Vagina (tissue), 2 donors: Measurements from ENCODE around the gene ELMOD1.

ENCODE experiments used
- POLR2A ChIP-seq, 2 donors: fragments of 450-650 bp; IDR thresholded peaks; one replicate each; pipeline ENCODE4 v1.6.1; 2017; ENCODE audit warnings: antibody characterized with exemption in 2 of 2, mild to moderate bottlenecking in 2 of 2, moderate library complexity in 2 of 2
- POLR2AphosphoS5 ChIP-seq, 2 donors: sonication (generic); formaldehyde crosslinking; IDR thresholded peaks; one replicate each; pipeline ENCODE4 v1.9.0; 2017; ENCODE audit warnings: antibody characterized with exemption in 2 of 2, mild to moderate bottlenecking in 2 of 2, low read depth in 1 of 2; ENCODE audit not compliant: insufficient read depth in 1 of 2
- TF ChIP-seq, protein P1 (sequence below), 3 experiments: fragments of 450-650 bp in 2 of 3; fragments of 200-600 bp in 1 of 3; sonication (generic) in 1 of 3; IDR thresholded peaks; one replicate each; pipeline ENCODE4 v1.5.1; 2017 to 2019; ENCODE audit warnings: antibody characterized with exemption in 3 of 3, mild to moderate bottlenecking in 2 of 3, moderate library complexity in 2 of 3

DNA sequence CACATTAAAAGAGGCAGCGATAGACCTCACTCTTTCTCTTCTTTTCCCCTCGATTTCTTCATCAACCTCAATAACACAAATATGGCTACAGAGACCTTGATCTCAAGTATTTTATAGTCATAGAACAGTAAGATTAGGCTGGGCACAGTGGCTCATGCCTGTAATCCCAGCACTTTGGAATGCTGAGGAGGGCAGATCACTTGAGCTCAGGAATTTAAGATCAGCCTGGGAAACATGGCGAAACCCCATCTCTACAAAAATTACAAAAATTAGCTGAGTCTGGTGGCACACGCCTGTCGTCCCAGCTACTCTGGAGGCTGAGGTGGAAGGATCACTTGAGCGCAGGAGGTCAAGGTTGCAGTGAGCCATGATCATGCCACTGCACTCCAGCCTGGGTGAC is 106.3 kb downstream of the ELMOD1 start:
- TF ChIP-seq, protein P1, sequence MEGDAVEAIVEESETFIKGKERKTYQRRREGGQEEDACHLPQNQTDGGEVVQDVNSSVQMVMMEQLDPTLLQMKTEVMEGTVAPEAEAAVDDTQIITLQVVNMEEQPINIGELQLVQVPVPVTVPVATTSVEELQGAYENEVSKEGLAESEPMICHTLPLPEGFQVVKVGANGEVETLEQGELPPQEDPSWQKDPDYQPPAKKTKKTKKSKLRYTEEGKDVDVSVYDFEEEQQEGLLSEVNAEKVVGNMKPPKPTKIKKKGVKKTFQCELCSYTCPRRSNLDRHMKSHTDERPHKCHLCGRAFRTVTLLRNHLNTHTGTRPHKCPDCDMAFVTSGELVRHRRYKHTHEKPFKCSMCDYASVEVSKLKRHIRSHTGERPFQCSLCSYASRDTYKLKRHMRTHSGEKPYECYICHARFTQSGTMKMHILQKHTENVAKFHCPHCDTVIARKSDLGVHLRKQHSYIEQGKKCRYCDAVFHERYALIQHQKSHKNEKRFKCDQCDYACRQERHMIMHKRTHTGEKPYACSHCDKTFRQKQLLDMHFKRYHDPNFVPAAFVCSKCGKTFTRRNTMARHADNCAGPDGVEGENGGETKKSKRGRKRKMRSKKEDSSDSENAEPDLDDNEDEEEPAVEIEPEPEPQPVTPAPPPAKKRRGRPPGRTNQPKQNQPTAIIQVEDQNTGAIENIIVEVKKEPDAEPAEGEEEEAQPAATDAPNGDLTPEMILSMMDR (IDR thresholded peaks at IDR 0.05): no peak
- TF ChIP-seq POLR2A (IDR thresholded peaks at IDR 0.05) (no peak), POLR2AphosphoS5 (IDR thresholded peaks at IDR 0.05; ENCODE audit: insufficient read depth in 1 of 2, low read depth in 1 of 2) (no peak)
